ENCODE results near the gene DHX35. TPM values are rescaled to one million over a fixed set of nuclear protein-coding genes. Genes with fewer than 3 reads are reported as not detected.

Gene DHX35
- total RNA-seq, 1 donor from 2014 or later = 14.0 TPM

DNA sequence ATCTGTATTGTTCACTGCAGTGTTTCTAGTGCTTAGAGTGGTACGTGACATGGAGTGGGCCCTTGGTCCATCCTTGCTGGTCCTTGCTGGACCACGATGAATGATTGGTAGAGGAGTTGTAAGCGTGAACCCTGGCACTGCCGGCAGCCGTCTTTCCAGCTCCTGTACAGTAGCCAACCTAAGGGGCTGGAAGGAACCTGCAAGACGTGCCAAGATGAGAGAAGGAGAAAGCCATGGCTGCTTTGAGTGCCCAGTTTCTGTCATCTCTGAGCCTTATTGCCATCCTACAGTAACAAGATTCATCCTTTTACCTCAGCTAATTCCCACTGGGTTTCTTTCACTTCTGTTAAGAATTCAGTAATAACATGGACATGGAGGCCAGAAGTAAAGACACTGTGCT lies 5.9 kb downstream of the DHX35 start:
- Mint-ChIP-seq H3K4me1 (ENCODE audit: unreplicated experiment) (peaks cover 16% of the 10 kb centered on the region), H3K27me3 (no peaks in the 10 kb centered on the region), H3K4me3 (no peak overlapping the region), H3K9me3 (no peaks in the 10 kb centered on the region), H3K27ac (no peak overlapping the region), H3K36me3 (peaks cover 10% of the 10 kb centered on the region)
- TF ChIP-seq, protein P1, sequence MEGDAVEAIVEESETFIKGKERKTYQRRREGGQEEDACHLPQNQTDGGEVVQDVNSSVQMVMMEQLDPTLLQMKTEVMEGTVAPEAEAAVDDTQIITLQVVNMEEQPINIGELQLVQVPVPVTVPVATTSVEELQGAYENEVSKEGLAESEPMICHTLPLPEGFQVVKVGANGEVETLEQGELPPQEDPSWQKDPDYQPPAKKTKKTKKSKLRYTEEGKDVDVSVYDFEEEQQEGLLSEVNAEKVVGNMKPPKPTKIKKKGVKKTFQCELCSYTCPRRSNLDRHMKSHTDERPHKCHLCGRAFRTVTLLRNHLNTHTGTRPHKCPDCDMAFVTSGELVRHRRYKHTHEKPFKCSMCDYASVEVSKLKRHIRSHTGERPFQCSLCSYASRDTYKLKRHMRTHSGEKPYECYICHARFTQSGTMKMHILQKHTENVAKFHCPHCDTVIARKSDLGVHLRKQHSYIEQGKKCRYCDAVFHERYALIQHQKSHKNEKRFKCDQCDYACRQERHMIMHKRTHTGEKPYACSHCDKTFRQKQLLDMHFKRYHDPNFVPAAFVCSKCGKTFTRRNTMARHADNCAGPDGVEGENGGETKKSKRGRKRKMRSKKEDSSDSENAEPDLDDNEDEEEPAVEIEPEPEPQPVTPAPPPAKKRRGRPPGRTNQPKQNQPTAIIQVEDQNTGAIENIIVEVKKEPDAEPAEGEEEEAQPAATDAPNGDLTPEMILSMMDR (conservative IDR thresholded peaks at IDR 0.05) = no peak
- DNase-seq (ENCODE audit: extremely low spot score, unreplicated experiment) = no peak

DNA sequence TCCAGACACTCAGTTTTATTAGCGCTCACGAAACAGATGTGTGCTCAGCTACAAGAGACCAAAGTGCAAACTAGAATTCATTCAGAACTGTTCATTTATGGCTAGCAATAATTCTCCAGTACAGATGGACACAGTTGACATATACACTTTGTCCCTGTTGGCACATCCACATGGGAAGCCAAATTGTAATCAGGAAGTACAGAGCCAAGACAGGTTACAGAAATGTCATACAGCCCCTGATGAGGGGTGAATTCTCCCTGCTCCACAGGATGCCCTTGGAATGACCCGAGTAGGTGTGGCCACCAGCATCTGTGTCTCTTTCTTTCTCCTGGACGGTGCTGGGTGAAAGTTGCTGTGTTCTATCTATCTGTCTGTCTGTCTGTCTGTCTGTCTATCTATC lies 7.6 kb downstream of the DHX35 start:
- Mint-ChIP-seq H3K27me3 (no peaks in the 10 kb centered on the region), H3K9me3 (no peaks in the 10 kb centered on the region), H3K27ac (peak overlapping the region; percentile 27), H3K4me3 (no peak overlapping the region), H3K4me1 (ENCODE audit: unreplicated experiment) (peaks cover 15% of the 10 kb centered on the region), H3K36me3 (peaks cover 10% of the 10 kb centered on the region)
- TF ChIP-seq, protein P1 (conservative IDR thresholded peaks at IDR 0.05) = no peak
- no peak for DNase-seq (ENCODE audit: extremely low spot score, unreplicated experiment)

DNA sequence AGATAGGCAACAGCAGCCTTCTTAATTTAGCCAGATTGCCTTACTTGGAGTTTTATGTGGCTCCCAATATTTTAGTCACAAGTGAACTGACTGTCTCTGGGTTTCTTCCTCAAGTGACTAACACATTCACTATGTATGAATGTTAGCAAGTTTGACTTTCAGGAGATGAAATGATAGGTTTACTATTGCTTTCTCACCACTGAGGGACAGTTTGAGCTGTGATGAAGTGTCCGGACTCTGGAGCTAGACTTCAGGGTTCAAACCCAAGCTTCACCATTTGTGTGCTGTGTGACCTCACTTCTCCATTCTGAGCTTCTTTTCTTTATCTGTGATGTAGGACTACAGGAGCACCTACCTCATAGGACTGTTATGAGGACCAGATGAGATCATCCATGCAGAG lies 8.2 kb downstream of the DHX35 start:
- no peaks in the 10 kb centered on the region for H3K9me3 Mint-ChIP-seq
- H3K4me3 Mint-ChIP-seq = no peak overlapping the region
- TF ChIP-seq, protein P1 (conservative IDR thresholded peaks at IDR 0.05) = no peak
- H3K36me3 Mint-ChIP-seq = peaks cover 10% of the 10 kb centered on the region
- H3K4me1 Mint-ChIP-seq (ENCODE audit: unreplicated experiment) = peaks cover 15% of the 10 kb centered on the region
- DNase-seq (ENCODE audit: extremely low spot score, unreplicated experiment) = no peak
- H3K27me3 Mint-ChIP-seq = no peaks in the 10 kb centered on the region
- H3K27ac Mint-ChIP-seq = peak overlapping the region; percentile 27

DNA sequence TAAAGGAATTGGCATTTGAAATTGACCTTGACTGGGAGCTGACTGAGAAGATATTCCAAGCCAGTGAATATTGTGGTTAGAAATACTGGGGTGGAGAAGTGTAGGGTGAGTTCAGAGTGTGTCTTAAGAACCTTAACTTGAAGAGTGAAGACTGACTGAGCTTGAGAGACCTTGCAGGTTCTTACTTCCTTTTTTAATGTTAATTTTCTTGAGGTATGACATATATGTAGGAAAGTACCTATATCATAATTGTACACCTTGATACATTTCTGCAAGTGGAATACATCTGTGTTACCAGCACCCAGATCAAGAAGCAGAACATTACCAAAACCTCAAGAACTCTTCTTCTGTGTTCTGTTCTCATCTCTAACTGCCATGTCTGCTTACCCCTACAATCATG lies 11.0 kb downstream of the DHX35 start:
- Mint-ChIP-seq H3K27ac (no peak overlapping the region), H3K27me3 (no peaks in the 10 kb centered on the region), H3K36me3 (peaks cover 10% of the 10 kb centered on the region), H3K9me3 (no peaks in the 10 kb centered on the region), H3K4me1 (ENCODE audit: unreplicated experiment) (no peaks in the 10 kb centered on the region), H3K4me3 (no peak overlapping the region)
- TF ChIP-seq, protein P1 (conservative IDR thresholded peaks at IDR 0.05) = no peak
- DNase-seq (ENCODE audit: extremely low spot score, unreplicated experiment) = no peak

DNA sequence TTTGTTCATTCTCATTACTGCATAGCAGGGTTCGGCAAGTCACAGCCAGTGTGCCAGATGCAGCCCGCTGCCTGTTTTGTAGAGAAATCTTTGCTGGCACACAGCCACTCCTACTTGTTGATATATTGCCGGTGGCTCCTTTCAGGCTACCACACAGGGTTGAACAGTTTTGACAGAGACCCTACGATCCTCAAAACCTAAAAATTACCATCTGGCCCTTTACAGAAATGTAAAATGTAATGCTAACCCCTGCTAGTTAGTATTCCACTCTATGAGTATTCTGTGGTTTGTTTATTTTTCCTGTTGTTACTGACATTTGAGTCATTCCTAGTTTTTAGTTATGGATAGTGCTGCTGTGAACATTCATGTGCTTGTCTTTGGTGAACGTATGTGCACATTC lies 11.5 kb downstream of the DHX35 start:
- H3K27ac Mint-ChIP-seq = no peak overlapping the region
- H3K4me3 Mint-ChIP-seq = no peak overlapping the region
- no peaks in the 10 kb centered on the region for H3K27me3 Mint-ChIP-seq
- DNase-seq (ENCODE audit: extremely low spot score, unreplicated experiment) = no peak
- peaks cover 10% of the 10 kb centered on the region for H3K36me3 Mint-ChIP-seq
- TF ChIP-seq, protein P1 (conservative IDR thresholded peaks at IDR 0.05) = no peak
- no peaks in the 10 kb centered on the region for H3K9me3 Mint-ChIP-seq
- H3K4me1 Mint-ChIP-seq (ENCODE audit: unreplicated experiment) = no peaks in the 10 kb centered on the region

DNA sequence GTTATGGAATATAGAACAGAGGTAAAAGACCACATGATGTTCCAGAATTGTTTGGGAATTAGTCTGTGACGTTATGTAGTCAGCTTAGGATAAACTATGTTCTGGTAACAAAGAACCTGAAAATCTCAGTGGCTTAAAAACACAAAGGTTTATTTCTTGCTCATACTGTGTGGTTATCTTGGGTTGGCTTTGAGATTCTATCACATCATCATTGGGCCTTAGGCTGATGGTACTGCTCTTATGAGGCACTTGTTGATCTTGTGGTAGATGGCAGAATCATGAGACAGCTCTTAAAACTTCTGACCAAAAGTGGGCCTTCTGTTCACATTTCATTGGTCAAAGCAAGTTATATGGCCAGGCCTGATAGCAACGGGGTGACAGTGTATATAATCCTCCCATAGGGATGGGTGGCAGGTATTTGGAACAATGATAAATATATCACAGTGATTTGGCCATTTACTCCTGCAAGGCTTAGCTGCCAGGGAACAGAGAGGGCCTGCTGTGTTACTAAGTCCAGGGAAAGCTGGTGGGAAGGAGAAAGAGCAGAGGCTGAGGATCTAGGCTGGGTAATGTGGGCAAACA lies 13.5 kb downstream of the DHX35 start:
- TF ChIP-seq, protein P1 (conservative IDR thresholded peaks at IDR 0.05) = no peak
- no peaks in the 10 kb centered on the region for H3K27me3 Mint-ChIP-seq
- peaks cover 4% of the 10 kb centered on the region for H3K36me3 Mint-ChIP-seq
- no peak overlapping the region for H3K4me3 Mint-ChIP-seq
- no peaks in the 10 kb centered on the region for H3K4me1 Mint-ChIP-seq (ENCODE audit: unreplicated experiment)
- no peaks in the 10 kb centered on the region for H3K9me3 Mint-ChIP-seq
- no peak for DNase-seq (ENCODE audit: extremely low spot score, unreplicated experiment)
- H3K27ac Mint-ChIP-seq = no peak overlapping the region

All from type B pancreatic cell (in vitro differentiated cells).